PFSK-1 (cell line): ENCODE measurements around the gene ITFG2.

Source experiments
- FOXP2 ChIP-seq: optimal IDR thresholded peaks from 2 replicates; pipeline ENCODE3; 2011; ENCODE audit warnings: borderline replicate concordance, control low read depth, inconsistent platforms; ENCODE audit not compliant: insufficient read depth; ENCODE audit errors: extremely low read length, extremely low read depth
- POLR2AphosphoS5 ChIP-seq: IDR thresholded peaks from 2 replicates; pipeline ENCODE4 v1.6.1; 2012; ENCODE audit warnings: low read depth, mild to moderate bottlenecking, control low read depth, low read length, moderate library complexity
- REST ChIP-seq, 2 experiments: IDR thresholded peaks; 2 replicates each; pipeline versions ENCODE4 v1.6.1 to v1.8.0; 2011 to 2012; ENCODE audit warnings: low read depth in 2 of 2, low read length in 2 of 2, control low read depth in 1 of 2, inconsistent platforms in 1 of 2, mild to moderate bottlenecking in 1 of 2, moderate library complexity in 1 of 2; ENCODE audit not compliant: insufficient read depth in 1 of 2
- SIN3A ChIP-seq: IDR thresholded peaks from 2 replicates; pipeline ENCODE4 v1.6.1; 2012; ENCODE audit warnings: mild to moderate bottlenecking, low read length, moderate library complexity, borderline replicate concordance; ENCODE audit not compliant: insufficient read depth
- TAF1 ChIP-seq: IDR thresholded peaks from 2 replicates; pipeline ENCODE4 v1.6.1; 2012; ENCODE audit warnings: low read length, control low read depth, borderline replicate concordance; ENCODE audit not compliant: insufficient read depth

Gene ITFG2

GRCh38 chr12:2857576-2857975, 45.1 kb downstream of the ITFG2 start:
- TF ChIP-seq POLR2AphosphoS5: peak; percentile 16; the same call in 1 of the 2 replicates
- no peak for TF ChIP-seq SIN3A

GRCh38 chr12:2858334-2858733, 45.9 kb downstream of the ITFG2 start:
- TF ChIP-seq FOXP2 (no peak), REST (IDR thresholded peaks at IDR 0.05; ENCODE audit: insufficient read depth in 1 of 2, low read depth in 2 of 2, low read length in 2 of 2) (no peak), POLR2AphosphoS5 (no peak), SIN3A (no peak), TAF1 (no peak)

- TF ChIP-seq POLR2AphosphoS5 (no peak), SIN3A (no peak), REST (IDR thresholded peaks at IDR 0.05; ENCODE audit: insufficient read depth in 1 of 2, low read depth in 2 of 2, low read length in 2 of 2) (no peak), TAF1 (no peak), FOXP2 (no peak)
Observed at GRCh38 chr12:2858944-2859421, 46.5 kb downstream of the ITFG2 start.

GRCh38 chr12:2860170-2860569, 47.7 kb downstream of the ITFG2 start:
- TF ChIP-seq POLR2AphosphoS5: no peak

GRCh38 chr12:2862876-2863275, 50.4 kb downstream of the ITFG2 start:
- no peak for TF ChIP-seq FOXP2
- no peak for TF ChIP-seq POLR2AphosphoS5
- TF ChIP-seq TAF1: no peak
- no peak for TF ChIP-seq SIN3A
- no peak for TF ChIP-seq REST (IDR thresholded peaks at IDR 0.05; ENCODE audit: insufficient read depth in 1 of 2, low read depth in 2 of 2, low read length in 2 of 2)

- no peak for TF ChIP-seq REST (IDR thresholded peaks at IDR 0.05; ENCODE audit: insufficient read depth in 1 of 2, low read depth in 2 of 2, low read length in 2 of 2)
- no peak for TF ChIP-seq FOXP2
- no peak for TF ChIP-seq POLR2AphosphoS5
- no peak for TF ChIP-seq TAF1
- no peak for TF ChIP-seq SIN3A
Observed at GRCh38 chr12:2864198-2864597, 51.7 kb downstream of the ITFG2 start.
